Neural progenitor cell (in vitro differentiated cells): ENCODE measurements around the gene PAK4.

Source experiments
- EZH2 ChIP-seq: fragments of 200-600 bp; sonication (generic); IDR thresholded peaks from 2 replicates; pipeline ENCODE4 v1.6.1; 2017; ENCODE audit warnings: antibody characterized with exemption, mild to moderate bottlenecking, moderate library complexity
- TF ChIP-seq, protein P1 (sequence below): fragments of 200-600 bp; sonication (generic); IDR thresholded peaks from 2 replicates; pipeline ENCODE4 v1.5.1; 2017; ENCODE audit warnings: antibody characterized with exemption, mild to moderate bottlenecking

DNA sequence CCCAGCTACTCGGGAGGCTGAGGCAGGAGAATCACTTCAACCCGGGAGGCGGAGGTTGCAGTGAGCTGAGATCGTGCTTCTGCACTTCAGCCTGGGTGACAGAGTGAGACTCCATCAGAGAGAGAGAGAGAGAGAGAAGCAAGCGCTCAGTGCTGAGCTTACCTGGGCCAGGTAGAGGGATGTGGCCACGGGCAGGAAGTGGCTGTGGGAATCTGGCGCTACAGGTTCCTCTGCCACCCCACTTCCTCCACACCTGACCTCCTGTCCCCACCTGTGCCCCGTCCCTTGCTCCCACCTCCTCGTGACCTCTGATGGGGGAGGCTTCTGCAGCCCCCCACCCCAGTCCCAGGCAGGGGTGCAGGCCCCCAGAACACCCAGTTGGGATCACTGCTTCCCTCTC is 70.2 kb downstream of the PAK4 start:
- TF ChIP-seq, protein P1, sequence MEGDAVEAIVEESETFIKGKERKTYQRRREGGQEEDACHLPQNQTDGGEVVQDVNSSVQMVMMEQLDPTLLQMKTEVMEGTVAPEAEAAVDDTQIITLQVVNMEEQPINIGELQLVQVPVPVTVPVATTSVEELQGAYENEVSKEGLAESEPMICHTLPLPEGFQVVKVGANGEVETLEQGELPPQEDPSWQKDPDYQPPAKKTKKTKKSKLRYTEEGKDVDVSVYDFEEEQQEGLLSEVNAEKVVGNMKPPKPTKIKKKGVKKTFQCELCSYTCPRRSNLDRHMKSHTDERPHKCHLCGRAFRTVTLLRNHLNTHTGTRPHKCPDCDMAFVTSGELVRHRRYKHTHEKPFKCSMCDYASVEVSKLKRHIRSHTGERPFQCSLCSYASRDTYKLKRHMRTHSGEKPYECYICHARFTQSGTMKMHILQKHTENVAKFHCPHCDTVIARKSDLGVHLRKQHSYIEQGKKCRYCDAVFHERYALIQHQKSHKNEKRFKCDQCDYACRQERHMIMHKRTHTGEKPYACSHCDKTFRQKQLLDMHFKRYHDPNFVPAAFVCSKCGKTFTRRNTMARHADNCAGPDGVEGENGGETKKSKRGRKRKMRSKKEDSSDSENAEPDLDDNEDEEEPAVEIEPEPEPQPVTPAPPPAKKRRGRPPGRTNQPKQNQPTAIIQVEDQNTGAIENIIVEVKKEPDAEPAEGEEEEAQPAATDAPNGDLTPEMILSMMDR: no peak
- TF ChIP-seq EZH2: no peak
